Smooth muscle cell (in vitro differentiated cells): ENCODE results near the gene FOXD3. TPM values are rescaled to one million over a fixed set of nuclear protein-coding genes. Genes with fewer than 3 reads are reported as not detected.

ENCODE experiments used
- DNase-seq: peaks from one replicate; lab custom pipeline; 2025; ENCODE audit not compliant: unreplicated experiment; lab: John Stamatoyannopoulos, UW
- H2AFZ ChIP-seq: fragments of 200-600 bp; sonication (generic); 2 replicates; pipeline ENCODE4 v1.6.0; 2016; ENCODE audit warnings: antibody characterized with exemption, low read depth, mild to moderate bottlenecking
- H3F3A ChIP-seq: fragments of 200-600 bp; sonication (generic); 2 replicates; pipeline ENCODE4 v1.6.0; 2017; ENCODE audit warnings: antibody characterized with exemption, low read depth
- H3K27ac ChIP-seq: fragments of 200-600 bp; sonication (generic); 2 replicates; pipeline ENCODE4 v1.5.1; 2016; ENCODE audit warnings: low read depth, mild to moderate bottlenecking
- H3K27me3 ChIP-seq: fragments of 200-600 bp; sonication (generic); 2 replicates; pipeline ENCODE4 v1.6.1; 2016; ENCODE audit warnings: low read depth, mild to moderate bottlenecking
- H3K36me3 ChIP-seq: fragments of 200-600 bp; sonication (generic); 2 replicates; pipeline ENCODE4 v1.5.1; 2016; ENCODE audit warnings: low read depth
- H3K4me1 ChIP-seq: fragments of 200-600 bp; sonication (generic); 2 replicates; pipeline ENCODE4 v1.5.1; 2016; ENCODE audit warnings: low read depth
- H3K4me2 ChIP-seq: fragments of 200-600 bp; sonication (generic); 2 replicates; pipeline ENCODE4 v1.6.0; 2016; ENCODE audit warnings: mild to moderate bottlenecking
- H3K4me3 ChIP-seq: fragments of 200-600 bp; sonication (generic); 2 replicates; pipeline ENCODE4 v1.5.1; 2016; ENCODE audit warnings: mild to moderate bottlenecking
- H3K79me2 ChIP-seq: fragments of 200-600 bp; sonication (generic); 2 replicates; pipeline ENCODE4 v1.6.0; 2016; ENCODE audit warnings: low read depth, mild to moderate bottlenecking
- H3K9ac ChIP-seq: fragments of 200-600 bp; sonication (generic); 2 replicates; pipeline ENCODE4 v1.6.0; 2016; ENCODE audit warnings: low read depth
- H3K9me3 ChIP-seq: fragments of 200-600 bp; sonication (generic); replicated peaks from 2 replicates; pipeline ENCODE4 v1.5.1; 2016; ENCODE audit warnings: low read depth
- H4K20me1 ChIP-seq: fragments of 200-600 bp; sonication (generic); 2 replicates; pipeline ENCODE4 v1.6.0; 2016; ENCODE audit warnings: low read depth
- CTCF ChIP-seq: fragments of 200-600 bp; sonication (generic); IDR thresholded peaks from 2 replicates; pipeline ENCODE4 v1.5.1; 2017; ENCODE audit warnings: borderline replicate concordance, mild to moderate bottlenecking, antibody characterized with exemption; ENCODE audit not compliant: insufficient read depth, poor library complexity, severe bottlenecking
- WGBS: methylation state at CpG from one replicate; pipeline ENCODE4 v1.1.7; 2016; ENCODE audit warnings: low lambda C conversion rate; 5-methylcytosine and 5-hydroxymethylcytosine counted together
- polyA plus RNA-seq: library from polyadenylated mRNA; unstranded; fragments of >200 nt; fragmentation: Nextera tagmentation; extraction: Ambion mirVana; gene quantifications from 2 replicates; pipeline ENCODE4 v1.2.1, GENCODE V29; 2016
- total RNA-seq: library from RNA; depleted of rRNA; stranded (reverse); fragments of >200 nt; gene quantifications from 2 replicates; pipeline ENCODE4 v1.2.3, GENCODE V29; 2014

Gene FOXD3
- total and polyA plus RNA-seq, 2 experiments from 2014 or later = not detected

DNA sequence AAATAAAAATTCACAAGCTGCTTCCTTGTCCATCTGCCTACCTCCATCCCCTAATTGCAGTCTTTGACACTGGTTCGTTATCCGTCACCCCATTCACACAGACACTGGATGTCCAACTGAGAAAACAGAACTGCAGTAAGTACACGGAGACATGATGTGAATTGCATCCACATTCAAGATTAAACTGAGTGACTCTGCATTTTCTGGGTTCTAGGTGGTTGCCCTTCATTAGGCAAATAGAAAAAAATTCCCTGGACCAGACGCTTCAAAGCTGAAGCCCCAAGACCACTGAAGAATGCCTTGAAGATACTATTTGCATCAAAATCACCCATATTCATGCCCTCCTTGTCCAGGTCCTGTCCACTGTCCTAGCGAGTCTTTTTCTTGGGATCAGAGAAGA lies 37.2 kb downstream of the FOXD3 start:
- no peak for DNase-seq
- Histone ChIP-seq H3K4me1 (no peaks in the 10 kb centered on the region), H3K9ac (no peak overlapping the region), H3K4me2 (no peak overlapping the region), H3K27ac (no peak overlapping the region), H3K79me2 (no peaks in the 10 kb centered on the region), H3F3A (no peaks in the 10 kb centered on the region), H4K20me1 (no peaks in the 10 kb centered on the region), H3K27me3 (peaks cover 11% of the 10 kb centered on the region), H3K36me3 (no peaks in the 10 kb centered on the region), H3K9me3 (no peaks in the 10 kb centered on the region), H3K4me3 (no peak overlapping the region), H2AFZ (no peak overlapping the region)
- 87% methylated on average over 5 of the region's 5 CpGs for WGBS
- no peak for TF ChIP-seq CTCF

GRCh38 chr1:63362073-63362472 lies 39.7 kb downstream of the FOXD3 start:
- Histone ChIP-seq H3K79me2 (no peaks in the 10 kb centered on the region), H3K9ac (no peak overlapping the region), H3K27ac (no peak overlapping the region), H4K20me1 (no peaks in the 10 kb centered on the region), H3K27me3 (peaks cover 4% of the 10 kb centered on the region), H3K4me2 (no peak overlapping the region), H3K4me1 (no peaks in the 10 kb centered on the region), H3K9me3 (no peaks in the 10 kb centered on the region), H2AFZ (no peak overlapping the region), H3K4me3 (no peak overlapping the region), H3F3A (no peaks in the 10 kb centered on the region), H3K36me3 (no peaks in the 10 kb centered on the region)
- 83% methylated on average over 1 of the region's 1 CpG for WGBS
- no peak for DNase-seq
- no peak for TF ChIP-seq CTCF

GRCh38 chr1:63362578-63362977 lies 40.2 kb downstream of the FOXD3 start:
- no peak for DNase-seq
- Histone ChIP-seq H3K27ac (no peak overlapping the region), H3K27me3 (peaks cover 4% of the 10 kb centered on the region), H2AFZ (no peak overlapping the region), H3F3A (no peaks in the 10 kb centered on the region), H3K79me2 (no peaks in the 10 kb centered on the region), H3K36me3 (no peaks in the 10 kb centered on the region), H3K4me2 (no peak overlapping the region), H3K4me1 (no peaks in the 10 kb centered on the region), H4K20me1 (no peaks in the 10 kb centered on the region), H3K9me3 (no peaks in the 10 kb centered on the region), H3K4me3 (no peak overlapping the region), H3K9ac (no peak overlapping the region)
- no peak for TF ChIP-seq CTCF
- WGBS = 94% methylated on average over 1 of the region's 1 CpG

GRCh38 chr1:63363014-63363413 lies 40.6 kb downstream of the FOXD3 start:
- no peak for TF ChIP-seq CTCF
- no peaks in the 10 kb centered on the region for H3K79me2 ChIP-seq
- no peak for DNase-seq
- H3K36me3 ChIP-seq = no peaks in the 10 kb centered on the region
- H3K4me3 ChIP-seq = no peak overlapping the region
- no peak overlapping the region for H3K27ac ChIP-seq
- no peaks in the 10 kb centered on the region for H3K4me1 ChIP-seq
- H3K4me2 ChIP-seq = no peak overlapping the region
- no peaks in the 10 kb centered on the region for H4K20me1 ChIP-seq
- H3K27me3 ChIP-seq = peaks cover 4% of the 10 kb centered on the region
- no peaks in the 10 kb centered on the region for H3K9me3 ChIP-seq
- H3K9ac ChIP-seq = no peak overlapping the region
- WGBS = 83% methylated on average over 5 of the region's 5 CpGs
- H2AFZ ChIP-seq = no peak overlapping the region
- no peaks in the 10 kb centered on the region for H3F3A ChIP-seq
